GM19467 (cell line): Measurements from ENCODE around the gene NACC2.

Experiments
- ATAC-seq: cut with Tn5 transposase; IDR thresholded peaks from one replicate; pipeline ENCODE4 v1.9.1; 2021; ENCODE audit warnings: mild to moderate bottlenecking, moderate library complexity; ENCODE audit not compliant: unreplicated experiment

The NACC2 gene

GRCh38 chr9:135965124-135965756 is 129.8 kb downstream of the NACC2 start:
- ATAC-seq = no peak

- no peak for ATAC-seq
Measured at GRCh38 chr9:135963938-135964337, 131.2 kb downstream of the NACC2 start.

GRCh38 chr9:135963338-135963737 is 131.8 kb downstream of the NACC2 start:
- ATAC-seq = no peak

- ATAC-seq = no peak
Measured at GRCh38 chr9:135962696-135963307, 132.3 kb downstream of the NACC2 start.

GRCh38 chr9:135961811-135962695 is 133.0 kb downstream of the NACC2 start:
- no peak for ATAC-seq

- peak; percentile 89 for ATAC-seq
Measured at GRCh38 chr9:135961277-135961715, 133.8 kb downstream of the NACC2 start, which contains the start of gene UBAC1. Gene UBAC1, minus strand, starts transcription at chr9:135961373. Its CDS starts 211 bp downstream, at chr9:135961162.

- no peak for ATAC-seq
Measured at GRCh38 chr9:135960411-135961276, 134.4 kb downstream of the NACC2 start.

- ATAC-seq = no peak
Measured at GRCh38 chr9:135959814-135960213, 135.3 kb downstream of the NACC2 start.

- no peak for ATAC-seq
Measured at GRCh38 chr9:135958485-135958884, 136.6 kb downstream of the NACC2 start.

GRCh38 chr9:135957431-135957830 is 137.7 kb downstream of the NACC2 start:
- ATAC-seq = no peak

- ATAC-seq = no peak
Measured at GRCh38 chr9:135956802-135957174, 138.3 kb downstream of the NACC2 start.
